GM18505 (cell line): ENCODE data around the gene VSTM4.
A peak's percentile ranks its signal among the peaks of the same experiment; 100 is the strongest.

Source experiments
- ATAC-seq: cut with Tn5 transposase; IDR thresholded peaks from one replicate; pipeline ENCODE4 v1.9.1; 2021; ENCODE audit not compliant: unreplicated experiment
- POLR2A ChIP-seq: IDR thresholded peaks from 4 replicates; pipeline ENCODE4 v1.6.1; 2011; ENCODE audit warnings: borderline replicate concordance; ENCODE audit not compliant: insufficient read depth, insufficient read length; ENCODE audit errors: extremely low read depth

The VSTM4 gene

GRCh38 chr10:49151481-49151880 is 36.2 kb upstream of the VSTM4 start:
- TF ChIP-seq POLR2A = no peak
- ATAC-seq = no peak

GRCh38 chr10:49151025-49151445 is 35.7 kb upstream of the VSTM4 start:
- no peak for ATAC-seq
- no peak for TF ChIP-seq POLR2A

GRCh38 chr10:49150426-49150825 is 35.1 kb upstream of the VSTM4 start:
- ATAC-seq = no peak
- TF ChIP-seq POLR2A = no peak

GRCh38 chr10:49149881-49150280 is 34.6 kb upstream of the VSTM4 start:
- no peak for ATAC-seq
- no peak for TF ChIP-seq POLR2A

GRCh38 chr10:49144058-49144720 is 28.9 kb upstream of the VSTM4 start:
- no peak for ATAC-seq
- no peak for TF ChIP-seq POLR2A

- no peak for ATAC-seq
Measured at GRCh38 chr10:49143249-49143648, 27.9 kb upstream of the VSTM4 start.

GRCh38 chr10:49141541-49142332 is 26.4 kb upstream of the VSTM4 start:
- ATAC-seq = no peak
- TF ChIP-seq POLR2A = no peak

More at GRCh38 chr10:49143249-49143648, 27.9 kb upstream of the VSTM4 start:
- TF ChIP-seq POLR2A = no peak

- ATAC-seq = no peak
- no peak for TF ChIP-seq POLR2A
Measured at GRCh38 chr10:49140304-49141177, 25.2 kb upstream of the VSTM4 start.

GRCh38 chr10:49139846-49140195 is 24.5 kb upstream of the VSTM4 start:
- ATAC-seq = no peak
- no peak for TF ChIP-seq POLR2A

GRCh38 chr10:49139028-49139845 is 23.9 kb upstream of the VSTM4 start:
- no peak for TF ChIP-seq POLR2A
- ATAC-seq = no peak

- no peak for TF ChIP-seq POLR2A
- ATAC-seq = no peak
Measured at GRCh38 chr10:49138361-49138891, 23.1 kb upstream of the VSTM4 start.

- no peak for ATAC-seq
- TF ChIP-seq POLR2A = no peak
Measured at GRCh38 chr10:49136525-49136924, 21.2 kb upstream of the VSTM4 start.

- no peak for TF ChIP-seq POLR2A
- ATAC-seq = peak; percentile 60
Measured at GRCh38 chr10:49135575-49136313, 20.4 kb upstream of the VSTM4 start.

GRCh38 chr10:49134327-49134726 is 19.0 kb upstream of the VSTM4 start:
- TF ChIP-seq POLR2A = no peak
- ATAC-seq = no peak
